HEK293 (cell line): ENCODE data around the gene PRSS1.

Experiments
- GLIS1 ChIP-seq: fragments of 450-650 bp; formaldehyde crosslinking; IDR thresholded peaks from 2 replicates; pipeline ENCODE4 v1.5.1; 2016; ENCODE audit warnings: missing biosample characterization, missing genetic modification characterization
- ZNF112 ChIP-seq: fragments of 450-650 bp; formaldehyde crosslinking; IDR thresholded peaks from 2 replicates; pipeline ENCODE4 v1.5.0; 2017; ENCODE audit warnings: missing biosample characterization, missing genetic modification characterization
- ZNF133 ChIP-seq: fragments of 450-650 bp; formaldehyde crosslinking; IDR thresholded peaks from 2 replicates; pipeline ENCODE4 v1.5.1; 2016; ENCODE audit warnings: missing biosample characterization, missing genetic modification characterization
- ZNF138 ChIP-seq: fragments of 450-650 bp; formaldehyde crosslinking; IDR thresholded peaks from 2 replicates; pipeline ENCODE4 v1.5.1; 2016; ENCODE audit warnings: missing biosample characterization, missing genetic modification characterization, borderline replicate concordance
- ZNF202 ChIP-seq: fragments of 450-650 bp; formaldehyde crosslinking; IDR thresholded peaks from 2 replicates; pipeline ENCODE4 v1.5.1; 2016; ENCODE audit warnings: missing biosample characterization, missing genetic modification characterization, borderline replicate concordance
- ZNF24 ChIP-seq: fragments of 450-650 bp; formaldehyde crosslinking; IDR thresholded peaks from 2 replicates; pipeline ENCODE4 v1.5.1; 2016; ENCODE audit warnings: missing biosample characterization, missing genetic modification characterization
- ZNF335 ChIP-seq: fragments of 450-650 bp; formaldehyde crosslinking; conservative IDR thresholded peaks from 2 replicates; pipeline ENCODE4 v1.5.1; 2016; ENCODE audit warnings: missing biosample characterization, missing genetic modification characterization
- ZNF426 ChIP-seq: fragments of 450-650 bp; formaldehyde crosslinking; IDR thresholded peaks from 2 replicates; pipeline ENCODE4 v1.5.1; 2017; ENCODE audit warnings: missing biosample characterization, missing genetic modification characterization, mild to moderate bottlenecking, inconsistent platforms, moderate library complexity
- ZNF704 ChIP-seq: fragments of 450-650 bp; formaldehyde crosslinking; IDR thresholded peaks from 2 replicates; pipeline ENCODE4 v1.5.1; 2016; ENCODE audit warnings: missing biosample characterization, missing genetic modification characterization
- ZNF830 ChIP-seq: fragments of 450-650 bp; IDR thresholded peaks from 2 replicates; pipeline ENCODE4 v1.5.0; 2018; ENCODE audit warnings: missing biosample characterization, missing genetic modification characterization, low read depth, mild to moderate bottlenecking, moderate library complexity
- TF ChIP-seq, protein P1 (sequence below): fragments of 450-650 bp; formaldehyde crosslinking; IDR thresholded peaks from 2 replicates; pipeline ENCODE4 v1.5.1; 2016; ENCODE audit warnings: missing biosample characterization, missing genetic modification characterization

DNA sequence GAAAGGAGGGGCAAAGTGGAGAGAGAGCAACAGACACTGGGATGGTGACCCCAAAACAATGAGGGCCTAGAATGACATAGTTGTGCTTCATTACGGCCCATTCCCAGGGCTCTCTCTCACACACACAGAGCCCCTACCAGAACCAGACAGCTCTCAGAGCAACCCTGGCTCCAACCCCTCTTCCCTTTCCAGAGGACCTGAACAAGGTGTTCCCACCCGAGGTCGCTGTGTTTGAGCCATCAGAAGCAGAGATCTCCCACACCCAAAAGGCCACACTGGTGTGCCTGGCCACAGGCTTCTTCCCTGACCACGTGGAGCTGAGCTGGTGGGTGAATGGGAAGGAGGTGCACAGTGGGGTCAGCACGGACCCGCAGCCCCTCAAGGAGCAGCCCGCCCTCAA is 42.2 kb downstream of the PRSS1 start:
- TF ChIP-seq, protein P1, sequence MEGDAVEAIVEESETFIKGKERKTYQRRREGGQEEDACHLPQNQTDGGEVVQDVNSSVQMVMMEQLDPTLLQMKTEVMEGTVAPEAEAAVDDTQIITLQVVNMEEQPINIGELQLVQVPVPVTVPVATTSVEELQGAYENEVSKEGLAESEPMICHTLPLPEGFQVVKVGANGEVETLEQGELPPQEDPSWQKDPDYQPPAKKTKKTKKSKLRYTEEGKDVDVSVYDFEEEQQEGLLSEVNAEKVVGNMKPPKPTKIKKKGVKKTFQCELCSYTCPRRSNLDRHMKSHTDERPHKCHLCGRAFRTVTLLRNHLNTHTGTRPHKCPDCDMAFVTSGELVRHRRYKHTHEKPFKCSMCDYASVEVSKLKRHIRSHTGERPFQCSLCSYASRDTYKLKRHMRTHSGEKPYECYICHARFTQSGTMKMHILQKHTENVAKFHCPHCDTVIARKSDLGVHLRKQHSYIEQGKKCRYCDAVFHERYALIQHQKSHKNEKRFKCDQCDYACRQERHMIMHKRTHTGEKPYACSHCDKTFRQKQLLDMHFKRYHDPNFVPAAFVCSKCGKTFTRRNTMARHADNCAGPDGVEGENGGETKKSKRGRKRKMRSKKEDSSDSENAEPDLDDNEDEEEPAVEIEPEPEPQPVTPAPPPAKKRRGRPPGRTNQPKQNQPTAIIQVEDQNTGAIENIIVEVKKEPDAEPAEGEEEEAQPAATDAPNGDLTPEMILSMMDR (tag by site-specific recombination), result no peak
- TF ChIP-seq ZNF704 (tag by site-specific recombination), result no peak
- no peak for TF ChIP-seq ZNF830 (tag by site-specific recombination)
- no peak for TF ChIP-seq GLIS1 (tag by site-specific recombination)
- no peak for TF ChIP-seq ZNF138
- TF ChIP-seq ZNF426 (tag by site-specific recombination), result no peak
- TF ChIP-seq ZNF335, result no peak
- TF ChIP-seq ZNF112 (tag by site-specific recombination), result no peak
- no peak for TF ChIP-seq ZNF24 (tag by site-specific recombination)
- TF ChIP-seq ZNF133 (tag by site-specific recombination), result no peak
- TF ChIP-seq ZNF202, result no peak
